Thoracic aorta (tissue), 2 donors: ENCODE data around the gene ASTL. TPM values are rescaled to one million over a fixed set of nuclear protein-coding genes. Genes with fewer than 3 reads are reported as not detected.

ENCODE experiments used
- ATAC-seq: fragments of 150-250 bp; one replicate; pipeline ENCODE4 v1.8.0; 2017; ENCODE audit warnings: low read depth; ENCODE audit not compliant: insufficient number of reproducible peaks, low FRiP score
- DNase-seq: peaks from one replicate; pipeline ENCODE4 v3.0.0-alpha.2; 2020; ENCODE audit warnings: low spot score
- H3K27ac ChIP-seq, 2 donors: fragments of 200-600 bp; sonication (generic); 1 replicate in 1 of 2; 2 replicates in 1 of 2; pipeline ENCODE4 v1.5.1; 2016; ENCODE audit warnings: mild to moderate bottlenecking in 2 of 2, moderate library complexity in 2 of 2
- H3K27me3 ChIP-seq: fragments of 200-600 bp; sonication (generic); replicated peaks from 2 replicates; pipeline ENCODE4 v1.6.0; 2016; ENCODE audit warnings: mild to moderate bottlenecking; ENCODE audit not compliant: insufficient read depth
- H3K36me3 ChIP-seq: fragments of 200-600 bp; sonication (generic); one replicate; pipeline ENCODE4 v1.5.1; 2016
- H3K4me1 ChIP-seq, 2 donors: fragments of 200-600 bp; sonication (generic); 1 replicate in 1 of 2; 2 replicates in 1 of 2; pipeline versions ENCODE4 v1.5.1 to v1.6.0; 2016; ENCODE audit warnings: low read depth in 2 of 2, mild to moderate bottlenecking in 1 of 2; ENCODE audit not compliant: control insufficient read depth in 1 of 2
- H3K4me3 ChIP-seq: fragments of 200-600 bp; sonication (generic); 2 replicates; pipeline ENCODE4 v1.5.1; 2016; ENCODE audit warnings: mild to moderate bottlenecking
- H3K9me3 ChIP-seq: fragments of 200-600 bp; sonication (generic); 2 replicates; pipeline ENCODE4 v1.5.1; 2016
- CTCF ChIP-seq: fragments of 200-600 bp; sonication (generic); IDR thresholded peaks from one replicate; pipeline ENCODE4 v1.5.1; 2019; ENCODE audit warnings: antibody characterized with exemption
- total RNA-seq, 2 donors: library from RNA; depleted of rRNA; stranded (reverse); fragments of >200 nt; gene quantifications; one replicate each; pipeline versions ENCODE4 v1.1.0 to v1.2.3, GENCODE V29; 2016

The ASTL gene
- total RNA-seq, 2 donors from 2014 or later = not detected

- no peaks in the 10 kb centered on the region for H3K9me3 ChIP-seq
- no peak for ATAC-seq
- H3K27ac ChIP-seq = no peak overlapping the region
- TF ChIP-seq CTCF = no peak
- H3K4me3 ChIP-seq = no peak overlapping the region
- H3K27me3 ChIP-seq = no peaks in the 10 kb centered on the region
- no peaks in the 10 kb centered on the region for H3K4me1 ChIP-seq
- no peaks in the 10 kb centered on the region for H3K36me3 ChIP-seq
- no peak for DNase-seq
Observed at GRCh38 chr2:96136129-96136720, 2.1 kb downstream of the ASTL start.

DNA sequence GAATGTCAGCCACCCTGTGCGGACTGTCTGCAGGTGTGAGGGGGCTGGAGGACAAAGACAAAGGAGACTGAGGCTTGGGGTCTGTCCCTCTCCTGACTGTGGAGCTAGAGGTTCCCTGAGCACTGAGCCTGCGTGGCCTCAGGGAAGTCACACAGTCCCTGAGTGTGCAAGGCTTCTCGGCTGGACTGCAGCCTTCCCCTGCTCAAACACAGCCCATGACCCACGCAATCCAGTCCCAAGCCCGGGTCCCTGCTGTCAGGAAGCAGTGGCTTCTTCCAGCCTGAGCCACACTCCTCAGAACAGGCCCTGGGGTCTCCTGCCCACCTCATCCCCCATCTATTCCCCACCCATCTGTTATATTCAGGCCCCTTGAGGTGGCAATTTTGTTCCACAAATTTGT lies 2.7 kb downstream of the ASTL start:
- no peak for TF ChIP-seq CTCF
- Histone ChIP-seq H3K9me3 (no peaks in the 10 kb centered on the region), H3K4me3 (no peak overlapping the region), H3K27me3 (no peaks in the 10 kb centered on the region), H3K36me3 (no peaks in the 10 kb centered on the region), H3K27ac (no peak overlapping the region), H3K4me1 (no peaks in the 10 kb centered on the region)
- no peak for DNase-seq
- ATAC-seq = no peak

DNA sequence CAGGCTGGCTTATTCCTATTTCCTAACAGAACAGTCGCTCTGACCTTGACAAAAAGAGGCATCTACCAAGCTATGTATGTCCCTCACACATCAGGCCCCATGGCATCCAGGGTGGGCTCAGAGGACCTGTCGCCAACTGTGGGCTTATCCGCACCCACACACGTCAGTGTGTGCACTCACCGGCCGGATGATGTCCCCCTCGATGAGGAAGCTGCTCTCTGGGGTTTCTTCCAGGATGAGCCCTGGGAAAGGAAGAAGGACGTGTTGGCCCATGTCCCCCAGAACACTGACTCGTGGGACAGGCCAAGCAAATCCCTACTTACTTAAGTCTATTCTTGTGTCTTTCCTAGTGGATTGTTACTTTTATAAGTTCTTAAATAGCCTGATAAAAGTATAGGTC lies 3.1 kb downstream of the ASTL start:
- no peak overlapping the region for H3K27ac ChIP-seq
- ATAC-seq (no peak), DNase-seq (no peak)
- no peaks in the 10 kb centered on the region for H3K9me3 ChIP-seq
- TF ChIP-seq CTCF = no peak
- H3K4me1 ChIP-seq = no peaks in the 10 kb centered on the region
- H3K36me3 ChIP-seq = no peaks in the 10 kb centered on the region
- H3K4me3 ChIP-seq = no peak overlapping the region
- H3K27me3 ChIP-seq = no peaks in the 10 kb centered on the region

GRCh38 chr2:96134421-96134820 lies 3.9 kb downstream of the ASTL start:
- Histone ChIP-seq H3K4me3 (no peak overlapping the region), H3K36me3 (no peaks in the 10 kb centered on the region), H3K9me3 (no peaks in the 10 kb centered on the region), H3K27me3 (no peaks in the 10 kb centered on the region), H3K4me1 (no peaks in the 10 kb centered on the region), H3K27ac (no peak overlapping the region)
- DNase-seq (no peak), ATAC-seq (no peak)
- no peak for TF ChIP-seq CTCF

- no peaks in the 10 kb centered on the region for H3K27me3 ChIP-seq
- TF ChIP-seq CTCF = no peak
- no peak overlapping the region for H3K4me3 ChIP-seq
- no peak for ATAC-seq
- no peaks in the 10 kb centered on the region for H3K9me3 ChIP-seq
- no peaks in the 10 kb centered on the region for H3K36me3 ChIP-seq
- no peak overlapping the region for H3K27ac ChIP-seq
- DNase-seq = no peak
- no peaks in the 10 kb centered on the region for H3K4me1 ChIP-seq
Observed at GRCh38 chr2:96131813-96132745, 6.2 kb downstream of the ASTL start.
